Activated CD4-positive, alpha-beta T cell treated with anti-CD3 and anti-CD28 coated beads for 24 hours (primary cell): Measurements from ENCODE around the gene OLFML2A.
"Not testable (repeated sequence)": the region's sequence is repeated elsewhere in the genome, so short reads cannot be mapped to it uniquely, and the experiment has no call there.

Experiments used
- DNase-seq, 2 donors: peaks; one replicate each; pipeline ENCODE4 v3.0.0-alpha.2; 2020; ENCODE audit warnings: low read depth in 2 of 2

The OLFML2A gene

GRCh38 chr9:124761196-124761595, 15.7 kb upstream of the OLFML2A start:
- DNase-seq: no peak

- no peak for DNase-seq
These were observed 15.2 kb upstream of the OLFML2A start for GRCh38 chr9:124761710-124762109.

- DNase-seq: no peak
These were observed 14.3 kb upstream of the OLFML2A start for GRCh38 chr9:124762633-124763032.

GRCh38 chr9:124764774-124765438, 12.0 kb upstream of the OLFML2A start:
- no peak for DNase-seq

GRCh38 chr9:124765439-124765835, 11.5 kb upstream of the OLFML2A start:
- DNase-seq: no peak

- no peak for DNase-seq
These were observed 10.6 kb upstream of the OLFML2A start for GRCh38 chr9:124766326-124766725.

- no peak for DNase-seq
These were observed 9.9 kb upstream of the OLFML2A start for GRCh38 chr9:124766815-124767554.

- no peak for DNase-seq
These were observed 9.1 kb upstream of the OLFML2A start for GRCh38 chr9:124767821-124768220.

GRCh38 chr9:124768334-124768733, 8.6 kb upstream of the OLFML2A start:
- no peak for DNase-seq

GRCh38 chr9:124768750-124769548, 8.0 kb upstream of the OLFML2A start:
- no peak for DNase-seq

- DNase-seq: no peak
These were observed 7.2 kb upstream of the OLFML2A start for GRCh38 chr9:124769549-124770358.

GRCh38 chr9:124770359-124771020, 6.4 kb upstream of the OLFML2A start:
- DNase-seq: no peak

- DNase-seq: peak; percentile 90 to 94
These were observed 5.7 kb upstream of the OLFML2A start, which contains the start of gene NR6A1 for GRCh38 chr9:124771021-124771866. Gene NR6A1, minus strand, starts transcription at chr9:124771311.

- peak; percentile 19 to 24 for DNase-seq
These were observed 4.9 kb upstream of the OLFML2A start for GRCh38 chr9:124771867-124772679.

- DNase-seq: not testable (repeated sequence)
These were observed 4.1 kb upstream of the OLFML2A start for GRCh38 chr9:124772877-124773276.

- no peak for DNase-seq
These were observed 3.3 kb upstream of the OLFML2A start for GRCh38 chr9:124773473-124774128.

- peak; percentile 79 to 86 for DNase-seq
These were observed 2.6 kb upstream of the OLFML2A start for GRCh38 chr9:124774129-124774978.

GRCh38 chr9:124776618-124776953, 347 bp upstream of the OLFML2A start:
- no peak for DNase-seq
